Panc1 (cell line): ENCODE measurements around the gene CEP126. TPM values are rescaled to one million over a fixed set of nuclear protein-coding genes. Genes with fewer than 3 reads are reported as not detected.

Experiments used
- ATAC-seq: fragments of 200-7000 bp; cut with Tn5 transposase; 2 replicates; pipeline ENCODE4 v1.9.1; 2020; ENCODE audit warnings: mild to moderate bottlenecking, moderate library complexity
- BruUV-seq: library from RNA; stranded (reverse); fragments of 400-500 nt; replicated peaks from 2 replicates; lab custom pipeline; 2021; lab: Mats Ljungman, UMichigan
- CTCF ChIA-PET: fragments of 300-600 bp; sonication (Branson Sonifier 250); formaldehyde crosslinking; loops from one replicate; lab custom pipeline; 2022; ENCODE audit warnings: antibody characterized with exemption; lab: Charles Lee
- POLR2A ChIA-PET: fragments of 300-600 bp; sonication (Branson Sonifier 250); formaldehyde crosslinking; loops from one replicate; lab custom pipeline; 2022; ENCODE audit warnings: antibody characterized with exemption; lab: Charles Lee
- DNase-seq: peaks from one replicate; pipeline ENCODE4 v3.0.0-alpha.2; 2010; ENCODE audit warnings: low read depth, low spot score
- H3K27ac ChIP-seq: 2 replicates; pipeline ENCODE4 v1.5.1; 2011; ENCODE audit warnings: mild to moderate bottlenecking, low read length, inconsistent platforms
- H3K27me3 ChIP-seq: fragments of 200-500 bp; sonication (Bioruptor generic); 2 replicates; pipeline ENCODE4 v1.6.0; 2014; ENCODE audit warnings: low read length, inconsistent platforms; ENCODE audit not compliant: control insufficient read depth, insufficient read depth
- H3K36me3 ChIP-seq: fragments of 200-500 bp; sonication (Bioruptor generic); 2 replicates; pipeline ENCODE4 v1.5.1; 2014; ENCODE audit warnings: inconsistent platforms, mild to moderate bottlenecking, low read length, moderate library complexity; ENCODE audit not compliant: control insufficient read depth, insufficient read depth
- H3K4me1 ChIP-seq: 2 replicates; pipeline ENCODE4 v1.5.1; 2011; ENCODE audit warnings: inconsistent platforms, mild to moderate bottlenecking, low read length, moderate library complexity; ENCODE audit not compliant: control insufficient read depth, insufficient read depth
- H3K4me3 ChIP-seq, 2 experiments: 2 replicates each; pipeline ENCODE4 v1.5.1; 2011 to 2012; ENCODE audit warnings: low read depth in 2 of 2, low read length in 2 of 2, mild to moderate bottlenecking in 2 of 2, inconsistent platforms in 1 of 2, moderate library complexity in 1 of 2
- H3K9me3 ChIP-seq: fragments of 200-500 bp; sonication (Bioruptor generic); 2 replicates; pipeline ENCODE4 v1.5.1; 2014; ENCODE audit warnings: low read depth, mild to moderate bottlenecking, inconsistent platforms, low read length, moderate library complexity; ENCODE audit not compliant: control insufficient read depth, insufficient read depth
- CTCF ChIP-seq: fragments of 450-650 bp; IDR thresholded peaks from 2 replicates; pipeline ENCODE4 v1.5.1; 2017; ENCODE audit warnings: mild to moderate bottlenecking
- POLR2AphosphoS5 ChIP-seq: IDR thresholded peaks from 2 replicates; pipeline ENCODE4 v1.6.1; 2012; ENCODE audit warnings: mild to moderate bottlenecking, low read depth, low read length, moderate library complexity
- SIN3A ChIP-seq: IDR thresholded peaks from 2 replicates; pipeline ENCODE4 v1.6.1; 2012; ENCODE audit warnings: low read depth, mild to moderate bottlenecking, low read length, moderate library complexity, borderline replicate concordance; ENCODE audit not compliant: insufficient read depth
- TCF7L2 ChIP-seq: IDR thresholded peaks from 2 replicates; pipeline ENCODE4 v1.6.1; 2011; ENCODE audit warnings: mild to moderate bottlenecking, low read depth, low read length, inconsistent platforms
- in situ Hi-C: cut with HindIII; loops from 2 replicates; pipeline ENCODE4 v1.10.0; 2016; ENCODE audit warnings: low sequenced_read_pairs, low pct_unique_long_range_greater_than_20kb
- intact Hi-C: fragments of 100-400 bp; cut with micrococcal nuclease; formaldehyde crosslinking; loops from one replicate; pipeline ENCODE4 v1.10.0; 2022; ENCODE audit not compliant: unreplicated experiment
- total RNA-seq: library from RNA; stranded (reverse); gene quantifications from one replicate; pipeline ENCODE4 v1.2.1, GENCODE V29; 2021; ENCODE audit not compliant: unreplicated experiment
- TF ChIP-seq, protein P1 (sequence below), 2 experiments: IDR thresholded peaks; 2 replicates each; pipeline ENCODE4 v1.6.1; 2011 to 2012; ENCODE audit warnings: low read depth in 2 of 2, control low read depth in 1 of 2, low read length in 1 of 2, mild to moderate bottlenecking in 1 of 2, moderate library complexity in 1 of 2; ENCODE audit not compliant: insufficient read depth in 1 of 2

Gene CEP126
- total RNA-seq, 1 experiment from 2014 or later, result 6.6 TPM

- CTCF ChIA-PET, result no interaction called here
- in situ Hi-C loops, result no loop called here
- intact Hi-C loops, result no loop called here
- POLR2A ChIA-PET, result no interaction called here
- Histone ChIP-seq H3K4me1 (no peaks in the 10 kb centered on the region), H3K27ac (no peak overlapping the region), H3K36me3 (no peaks in the 10 kb centered on the region), H3K9me3 (no peaks in the 10 kb centered on the region), H3K27me3 (no peaks in the 10 kb centered on the region; the same call in 1 of the 2 replicates), H3K4me3 (no peak overlapping the region)
- ATAC-seq, result peak; percentile 51; the same call in 1 of the 2 replicates
- TF ChIP-seq, protein P1, sequence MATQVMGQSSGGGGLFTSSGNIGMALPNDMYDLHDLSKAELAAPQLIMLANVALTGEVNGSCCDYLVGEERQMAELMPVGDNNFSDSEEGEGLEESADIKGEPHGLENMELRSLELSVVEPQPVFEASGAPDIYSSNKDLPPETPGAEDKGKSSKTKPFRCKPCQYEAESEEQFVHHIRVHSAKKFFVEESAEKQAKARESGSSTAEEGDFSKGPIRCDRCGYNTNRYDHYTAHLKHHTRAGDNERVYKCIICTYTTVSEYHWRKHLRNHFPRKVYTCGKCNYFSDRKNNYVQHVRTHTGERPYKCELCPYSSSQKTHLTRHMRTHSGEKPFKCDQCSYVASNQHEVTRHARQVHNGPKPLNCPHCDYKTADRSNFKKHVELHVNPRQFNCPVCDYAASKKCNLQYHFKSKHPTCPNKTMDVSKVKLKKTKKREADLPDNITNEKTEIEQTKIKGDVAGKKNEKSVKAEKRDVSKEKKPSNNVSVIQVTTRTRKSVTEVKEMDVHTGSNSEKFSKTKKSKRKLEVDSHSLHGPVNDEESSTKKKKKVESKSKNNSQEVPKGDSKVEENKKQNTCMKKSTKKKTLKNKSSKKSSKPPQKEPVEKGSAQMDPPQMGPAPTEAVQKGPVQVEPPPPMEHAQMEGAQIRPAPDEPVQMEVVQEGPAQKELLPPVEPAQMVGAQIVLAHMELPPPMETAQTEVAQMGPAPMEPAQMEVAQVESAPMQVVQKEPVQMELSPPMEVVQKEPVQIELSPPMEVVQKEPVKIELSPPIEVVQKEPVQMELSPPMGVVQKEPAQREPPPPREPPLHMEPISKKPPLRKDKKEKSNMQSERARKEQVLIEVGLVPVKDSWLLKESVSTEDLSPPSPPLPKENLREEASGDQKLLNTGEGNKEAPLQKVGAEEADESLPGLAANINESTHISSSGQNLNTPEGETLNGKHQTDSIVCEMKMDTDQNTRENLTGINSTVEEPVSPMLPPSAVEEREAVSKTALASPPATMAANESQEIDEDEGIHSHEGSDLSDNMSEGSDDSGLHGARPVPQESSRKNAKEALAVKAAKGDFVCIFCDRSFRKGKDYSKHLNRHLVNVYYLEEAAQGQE (IDR thresholded peaks at IDR 0.05; ENCODE audit: insufficient read depth in 1 of 2, low read depth in 2 of 2, low read length in 1 of 2), result no peak
- TF ChIP-seq CTCF, result no peak
- no peak for TF ChIP-seq POLR2AphosphoS5
- no peak for TF ChIP-seq SIN3A
- TF ChIP-seq TCF7L2, result no peak
- no peak for DNase-seq
- BruUV-seq, result no TSS peak
These were observed 25.0 kb upstream of the CEP126 start for GRCh38 chr11:101889767-101890166.

DNA sequence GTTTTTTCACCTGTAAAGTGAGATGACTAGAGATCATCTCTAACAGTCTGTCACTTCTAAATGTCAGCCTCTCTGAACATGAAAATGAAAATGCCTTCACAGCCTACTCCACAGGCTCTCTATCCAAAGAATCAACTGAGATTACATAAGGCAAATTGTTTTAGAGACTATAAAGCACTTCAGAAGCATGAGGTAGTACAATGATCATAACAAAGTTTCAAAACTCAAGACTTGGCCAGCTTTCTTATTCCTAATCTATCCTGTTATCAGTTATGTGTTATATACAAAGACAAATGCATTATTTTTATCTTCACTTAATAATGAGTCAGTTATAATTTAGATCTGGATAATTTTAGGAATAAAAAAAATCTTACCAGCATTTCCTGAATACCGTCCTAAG lies 20.3 kb upstream of the CEP126 start:
- Histone ChIP-seq H3K27ac (no peak overlapping the region), H3K36me3 (no peaks in the 10 kb centered on the region), H3K4me3 (no peak overlapping the region), H3K27me3 (no peaks in the 10 kb centered on the region; the same call in 1 of the 2 replicates), H3K9me3 (no peaks in the 10 kb centered on the region), H3K4me1 (no peaks in the 10 kb centered on the region)
- no peak for ATAC-seq
- BruUV-seq, result no TSS peak
- in situ Hi-C loops, result no loop called here
- TF ChIP-seq TCF7L2, result no peak
- TF ChIP-seq CTCF, result no peak
- DNase-seq, result no peak
- intact Hi-C loops, result no loop called here
- CTCF ChIA-PET, result no interaction called here
- POLR2A ChIA-PET, result no interaction called here
